HG03442 (cell line): ENCODE measurements around the gene HSFX3.
"Not testable (repeated sequence)": the region's sequence is repeated elsewhere in the genome, so short reads cannot be mapped to it uniquely, and the experiment has no call there.

Source experiments
- ATAC-seq: cut with Tn5 transposase; IDR thresholded peaks from one replicate; pipeline ENCODE4 v1.9.1; 2021; ENCODE audit warnings: mild to moderate bottlenecking, moderate library complexity; ENCODE audit not compliant: unreplicated experiment

Gene HSFX3

GRCh38 chrX:149518236-149518635 lies 31.5 kb downstream of the HSFX3 start:
- no peak for ATAC-seq

DNA sequence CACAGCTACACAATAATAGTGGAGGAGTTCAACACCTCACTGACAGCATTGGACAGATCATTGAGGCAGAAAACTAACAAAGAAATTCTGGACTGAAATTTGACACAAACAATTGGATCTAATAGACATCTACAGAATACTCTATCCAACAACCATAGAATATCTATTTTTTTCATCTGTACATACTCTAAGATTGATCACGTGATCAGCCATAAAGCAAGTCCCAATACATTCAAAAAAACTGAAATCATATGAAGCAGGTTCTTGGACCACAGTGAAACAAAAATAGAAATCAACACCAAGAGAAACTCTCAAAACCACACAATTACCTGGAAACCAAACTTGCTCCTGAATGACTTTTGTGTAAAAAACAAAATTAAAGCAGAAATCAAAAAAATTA lies 32.4 kb downstream of the HSFX3 start:
- ATAC-seq, result no peak

DNA sequence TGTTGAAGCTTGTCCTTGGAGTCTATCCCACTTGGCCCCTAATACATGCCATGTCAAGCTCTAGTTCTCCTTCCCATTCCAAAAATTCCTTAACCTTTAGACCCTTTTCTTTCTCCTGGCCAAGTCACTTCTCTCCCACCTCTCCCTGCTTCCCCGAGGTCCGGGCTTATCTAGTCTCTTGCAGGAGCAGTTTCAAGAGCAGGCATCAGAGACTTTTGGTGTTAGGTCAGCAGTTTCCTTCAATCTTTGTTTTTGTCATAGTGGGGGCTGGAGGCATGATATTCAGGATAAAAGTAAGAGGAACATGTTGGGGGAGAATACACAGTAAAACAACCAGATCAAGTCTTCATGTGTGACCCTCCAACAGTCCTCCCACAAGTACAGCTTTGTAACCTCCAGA lies 33.1 kb downstream of the HSFX3 start:
- ATAC-seq, result no peak

DNA sequence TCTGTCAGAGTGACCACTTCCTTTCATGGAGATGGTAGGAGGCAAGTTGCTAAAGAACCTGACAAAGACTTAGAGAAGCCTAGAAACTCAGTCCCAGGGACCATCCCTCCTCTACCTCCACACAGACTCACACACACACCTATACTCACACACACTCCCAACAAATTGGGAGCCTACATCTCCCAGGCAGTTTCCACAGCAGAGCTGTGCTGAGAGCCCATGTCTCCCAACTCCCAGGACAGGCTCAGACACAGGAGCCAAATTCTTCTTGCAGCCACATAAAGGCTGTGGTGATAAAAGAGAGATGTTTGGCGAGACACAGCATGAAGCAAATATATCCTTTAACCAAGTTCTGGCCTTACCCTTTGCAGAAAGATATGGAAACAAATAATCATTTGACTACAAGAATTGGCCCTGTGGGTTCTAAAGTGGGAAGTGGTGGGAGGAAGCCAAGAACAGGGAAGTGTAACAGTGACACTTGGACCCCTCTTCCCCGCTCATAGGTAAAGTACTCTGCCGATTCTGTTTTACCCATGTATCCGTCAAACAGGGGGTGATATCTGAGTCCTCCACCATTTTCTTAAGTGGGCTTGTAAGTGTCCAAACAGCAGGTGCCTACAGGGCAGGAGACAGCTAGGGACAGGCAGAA lies 33.6 kb downstream of the HSFX3 start:
- no peak for ATAC-seq

- ATAC-seq, result no peak
Measured at GRCh38 chrX:149513825-149514428, 35.8 kb downstream of the HSFX3 start.

DNA sequence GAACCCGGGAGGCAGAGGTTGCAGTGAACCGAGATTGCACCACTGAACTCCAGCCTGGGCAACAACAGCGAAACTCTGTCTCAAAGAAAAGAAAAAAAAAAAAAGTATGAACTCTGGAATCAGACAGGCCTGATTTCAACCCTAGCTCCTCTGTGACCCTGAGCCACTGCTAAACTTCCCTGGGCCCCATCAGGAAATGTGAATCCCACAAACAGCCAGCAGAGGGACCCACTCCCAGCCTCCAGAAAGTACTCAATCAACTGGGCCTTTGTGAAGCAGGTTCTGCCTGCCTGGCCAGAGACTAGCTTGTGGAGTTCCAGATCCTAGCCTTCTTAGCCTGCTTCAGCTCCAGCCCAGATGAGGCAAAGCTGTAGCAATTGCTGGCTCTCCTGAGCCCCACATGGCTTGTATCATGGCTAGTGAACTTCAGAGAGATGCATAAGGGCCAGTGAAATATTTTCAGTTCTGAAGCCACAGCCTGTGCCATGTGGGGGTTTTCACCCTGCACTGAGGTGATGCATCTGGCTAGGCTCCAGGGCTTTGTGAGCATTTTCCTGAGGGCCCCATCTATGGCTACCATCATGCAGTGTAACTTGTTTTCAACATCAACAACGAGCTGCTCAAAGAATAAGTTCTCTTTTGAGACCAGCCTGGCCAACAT lies 37.4 kb downstream of the HSFX3 start:
- ATAC-seq, result peak; percentile 84

- no peak for ATAC-seq
Measured at GRCh38 chrX:149511081-149511480, 38.6 kb downstream of the HSFX3 start.

- no peak for ATAC-seq
Measured at GRCh38 chrX:149510386-149510785, 39.3 kb downstream of the HSFX3 start.

- ATAC-seq, result no peak
Measured at GRCh38 chrX:149508467-149508866, 41.3 kb downstream of the HSFX3 start.

- no peak for ATAC-seq
Measured at GRCh38 chrX:149506349-149506748, 43.4 kb downstream of the HSFX3 start.

- ATAC-seq, result no peak
Measured at GRCh38 chrX:149505671-149506070, 44.1 kb downstream of the HSFX3 start.

- ATAC-seq, result peak; percentile 72
Measured at GRCh38 chrX:149504915-149505651, 44.6 kb downstream of the HSFX3 start, which contains the start of gene IDS. TSS of gene IDS (minus strand) at chrX:149505306. CDS start at chrX:149505137, 169 bp downstream.

DNA sequence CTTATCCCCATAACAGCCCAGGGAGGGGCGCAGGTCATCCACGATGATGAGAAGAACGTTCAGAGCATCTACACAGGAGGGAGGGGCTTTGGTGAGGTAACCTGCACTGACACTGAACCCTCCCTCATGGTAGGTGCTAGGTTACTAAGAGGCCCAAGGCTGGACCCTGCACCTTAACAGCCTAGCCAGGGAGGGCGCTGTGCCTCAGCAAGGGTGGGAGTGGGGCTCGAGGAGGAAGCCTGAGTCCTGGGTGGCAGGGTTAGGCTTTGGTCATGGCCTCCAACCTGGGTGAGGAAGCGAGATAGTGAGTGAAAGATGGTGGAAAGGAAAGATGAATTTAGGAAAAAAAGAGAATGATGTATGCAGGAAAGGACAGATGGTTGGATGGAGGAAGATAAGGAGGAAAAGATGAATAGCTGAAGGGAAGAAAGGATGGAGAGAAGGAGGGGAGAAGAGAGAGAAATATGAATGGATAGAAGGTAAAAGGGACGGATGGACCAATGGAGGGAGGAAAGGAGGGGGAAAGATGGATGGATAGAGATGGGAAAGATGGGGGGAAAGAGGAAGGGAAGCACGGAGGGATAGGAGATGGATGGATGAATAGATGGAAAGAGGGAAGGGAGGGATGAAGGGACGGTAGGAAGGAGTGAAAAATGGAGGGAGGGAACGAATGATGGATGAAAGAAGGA lies 45.4 kb downstream of the HSFX3 start:
- ATAC-seq, result peak; percentile 51

DNA sequence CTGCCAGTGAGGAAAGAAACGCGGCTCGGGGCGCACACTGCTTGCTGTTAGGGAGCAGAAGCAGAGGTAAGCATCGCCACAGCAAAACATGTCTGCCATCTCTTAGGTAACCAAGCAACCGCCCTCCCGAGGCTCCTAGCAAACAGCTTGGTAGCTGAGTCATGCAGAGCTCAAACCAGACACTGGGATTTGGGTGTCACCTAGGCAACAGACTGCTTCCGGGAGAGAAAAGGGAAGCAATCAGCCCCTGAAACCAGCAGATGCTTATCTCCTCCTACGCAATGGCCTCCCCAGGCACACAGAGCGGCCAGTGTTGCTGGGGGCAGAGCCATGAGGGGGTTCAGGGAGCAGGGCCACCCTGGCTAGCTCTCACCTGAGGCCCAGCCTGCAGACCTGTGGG lies 46.3 kb downstream of the HSFX3 start:
- ATAC-seq, result peak; percentile 72

DNA sequence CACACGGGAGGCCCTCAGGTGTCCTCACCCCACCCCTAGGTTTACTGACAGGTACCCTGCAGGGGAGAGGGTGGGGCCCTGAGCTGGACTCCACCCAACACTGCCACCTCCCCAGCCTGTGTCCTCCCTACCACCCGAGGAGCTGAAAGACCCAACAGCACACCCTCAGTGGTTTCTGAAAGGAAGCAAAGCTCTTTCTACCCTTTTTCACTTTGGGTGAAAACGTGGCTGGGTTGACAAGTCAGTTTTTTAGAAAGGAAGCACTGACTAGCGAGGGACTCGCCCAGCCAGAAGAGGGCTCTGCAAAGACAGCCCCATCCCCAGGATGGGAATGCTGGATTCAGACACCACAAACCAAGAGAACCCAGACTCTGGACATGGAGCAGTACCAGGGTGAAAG lies 46.8 kb downstream of the HSFX3 start:
- ATAC-seq, result not testable (repeated sequence)

DNA sequence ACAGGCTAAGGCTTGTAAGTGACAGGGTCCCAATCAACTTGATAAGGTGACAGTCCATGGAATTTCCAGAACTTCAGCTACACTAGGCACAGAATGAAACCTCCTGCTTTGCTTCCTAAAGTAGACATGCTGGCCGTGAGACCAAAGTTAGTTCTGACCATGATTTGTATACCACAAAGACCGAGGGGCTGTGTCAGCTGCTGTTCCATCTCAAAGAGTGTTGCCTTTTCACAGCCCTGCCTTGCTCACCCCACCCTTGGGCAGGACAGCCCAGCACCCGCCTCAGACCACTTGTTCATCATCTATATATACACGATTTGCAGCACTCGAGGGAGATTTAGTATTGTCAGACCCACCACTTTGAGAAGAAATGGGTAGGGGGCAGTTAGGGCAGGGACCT lies 50.0 kb downstream of the HSFX3 start:
- ATAC-seq, result no peak

GRCh38 chrX:149498767-149499166 lies 51.0 kb downstream of the HSFX3 start:
- no peak for ATAC-seq
